Measurements from ENCODE around the gene SDS. TPM values are rescaled to one million over a fixed set of nuclear protein-coding genes. Genes with fewer than 3 reads are reported as not detected.
A peak's percentile ranks its signal among the peaks of the same experiment; 100 is the strongest.

The SDS gene
- total and polyA plus RNA-seq, 9 donors, result 0.09 to 0.32 (median 0.13) TPM; not detected in 4

DNA sequence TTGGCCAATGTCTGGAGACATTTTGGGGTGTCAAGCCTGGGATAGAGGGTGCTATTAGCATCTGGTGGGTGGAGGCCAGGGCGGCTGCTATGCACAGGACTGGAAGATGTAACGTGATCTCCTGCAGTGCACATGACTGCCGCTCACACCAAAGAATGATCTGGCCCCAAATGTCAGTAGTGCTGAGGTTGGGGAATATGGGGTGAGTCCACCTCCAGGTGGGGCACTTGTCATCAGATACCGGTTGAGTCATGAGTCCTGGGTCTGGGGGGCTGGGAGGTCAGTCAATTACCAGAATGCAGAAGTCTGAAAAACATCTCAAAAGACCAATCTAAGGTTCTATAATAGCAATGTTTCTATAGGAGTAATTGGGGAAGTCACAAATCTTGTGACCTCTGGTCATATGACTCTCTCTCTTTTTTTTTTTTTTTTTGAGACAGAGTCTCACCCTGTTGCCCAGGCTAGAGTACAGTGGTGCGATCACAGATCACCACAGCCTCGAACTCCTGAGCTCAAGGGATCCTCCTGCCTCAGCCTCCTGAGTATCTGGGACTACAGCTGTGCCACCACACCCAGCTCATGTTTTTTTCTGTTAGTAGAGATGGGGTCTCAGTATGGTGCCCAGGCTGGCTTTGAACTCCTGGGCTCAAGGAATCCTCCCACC is 12.5 kb upstream of the SDS start:
- peak; percentile 30 for DNase-seq
- Histone ChIP-seq H3K4me3 (ENCODE audit: low read length) (no peak overlapping the region), H3K27ac (ENCODE audit: low read length) (peak overlapping the region; percentile 15), H3K9me3 (replicated peaks; ENCODE audit: control insufficient read depth, low read depth, low read length) (no peaks in the 10 kb centered on the region), H3K4me1 (ENCODE audit: control insufficient read depth, insufficient read depth, low read length) (no peaks in the 10 kb centered on the region), H3K36me3 (ENCODE audit: control insufficient read depth, insufficient read depth, low read length) (no peaks in the 10 kb centered on the region), H3K27me3 (ENCODE audit: control insufficient read depth, insufficient read depth, low read length) (peaks cover 3% of the 10 kb centered on the region)
- WGBS (ENCODE audit: insufficient coverage), result 10% methylated on average over 2 of the region's 6 CpGs

- no peaks in the 10 kb centered on the region for H3K4me1 ChIP-seq (ENCODE audit: control insufficient read depth, insufficient read depth, low read length)
- no peaks in the 10 kb centered on the region for H3K36me3 ChIP-seq (ENCODE audit: control insufficient read depth, insufficient read depth, low read length)
- H3K4me3 ChIP-seq (ENCODE audit: low read length), result no peak overlapping the region
- H3K9me3 ChIP-seq (replicated peaks; ENCODE audit: control insufficient read depth, low read depth, low read length), result no peaks in the 10 kb centered on the region
- H3K27ac ChIP-seq (ENCODE audit: low read length), result no peak overlapping the region
- no peak for DNase-seq
- H3K27me3 ChIP-seq (ENCODE audit: control insufficient read depth, insufficient read depth, low read length), result peaks cover 3% of the 10 kb centered on the region
- 79% methylated on average over 8 of the region's 9 CpGs for WGBS (ENCODE audit: insufficient coverage)
Measured at GRCh38 chr12:113414519-113415038, 10.9 kb upstream of the SDS start.

GRCh38 chr12:113413488-113413939 is 9.8 kb upstream of the SDS start:
- no peak overlapping the region for H3K27ac ChIP-seq (ENCODE audit: low read length)
- H3K4me1 ChIP-seq (ENCODE audit: control insufficient read depth, insufficient read depth, low read length), result no peaks in the 10 kb centered on the region
- H3K9me3 ChIP-seq (replicated peaks; ENCODE audit: control insufficient read depth, low read depth, low read length), result no peaks in the 10 kb centered on the region
- no peak overlapping the region for H3K4me3 ChIP-seq (ENCODE audit: low read length)
- WGBS (ENCODE audit: insufficient coverage), result 10% methylated on average over 2 of the region's 11 CpGs
- no peaks in the 10 kb centered on the region for H3K36me3 ChIP-seq (ENCODE audit: control insufficient read depth, insufficient read depth, low read length)
- H3K27me3 ChIP-seq (ENCODE audit: control insufficient read depth, insufficient read depth, low read length), result peaks cover 3% of the 10 kb centered on the region
- no peak for DNase-seq

DNA sequence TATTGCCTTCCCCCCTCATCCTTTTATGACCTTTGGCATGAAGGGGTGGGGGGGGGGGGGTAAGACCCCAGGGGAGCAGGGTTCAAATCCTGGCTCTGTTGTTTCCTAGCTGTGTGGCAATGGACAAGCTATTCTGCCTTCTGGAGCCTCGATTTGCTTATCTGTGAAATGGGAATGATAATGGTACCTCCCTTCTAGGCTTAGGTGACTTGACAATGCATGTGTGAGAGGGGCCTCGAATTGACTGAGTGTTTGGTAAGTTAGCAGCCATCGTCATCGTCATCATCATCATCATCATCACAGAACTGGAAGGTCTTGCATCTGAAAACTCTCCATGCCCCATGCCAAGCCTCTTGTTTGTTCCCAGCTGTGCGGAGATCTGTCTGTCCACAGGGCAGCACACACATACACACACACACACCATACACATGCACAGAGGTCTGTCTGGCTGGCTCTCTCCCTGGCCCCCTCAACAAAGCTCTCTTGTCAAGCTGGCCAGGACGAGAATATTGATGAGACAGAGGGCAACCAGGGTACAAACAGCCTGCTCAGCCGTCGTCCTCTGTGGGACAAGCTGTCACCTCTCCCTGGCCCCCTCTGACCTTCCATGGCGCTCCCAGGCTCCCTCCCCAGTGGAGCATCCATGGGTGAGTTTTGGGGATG is 5.9 kb upstream of the SDS start:
- Histone ChIP-seq H3K4me1 (ENCODE audit: control insufficient read depth, insufficient read depth, low read length) (no peaks in the 10 kb centered on the region), H3K27ac (ENCODE audit: low read length) (no peak overlapping the region), H3K36me3 (ENCODE audit: control insufficient read depth, insufficient read depth, low read length) (no peaks in the 10 kb centered on the region), H3K9me3 (replicated peaks; ENCODE audit: control insufficient read depth, low read depth, low read length) (no peaks in the 10 kb centered on the region), H3K27me3 (ENCODE audit: control insufficient read depth, insufficient read depth, low read length) (no peaks in the 10 kb centered on the region), H3K4me3 (ENCODE audit: low read length) (no peak overlapping the region)
- 75% methylated on average over 3 of the region's 9 CpGs for WGBS (ENCODE audit: insufficient coverage)
- DNase-seq, result no peak

DNA sequence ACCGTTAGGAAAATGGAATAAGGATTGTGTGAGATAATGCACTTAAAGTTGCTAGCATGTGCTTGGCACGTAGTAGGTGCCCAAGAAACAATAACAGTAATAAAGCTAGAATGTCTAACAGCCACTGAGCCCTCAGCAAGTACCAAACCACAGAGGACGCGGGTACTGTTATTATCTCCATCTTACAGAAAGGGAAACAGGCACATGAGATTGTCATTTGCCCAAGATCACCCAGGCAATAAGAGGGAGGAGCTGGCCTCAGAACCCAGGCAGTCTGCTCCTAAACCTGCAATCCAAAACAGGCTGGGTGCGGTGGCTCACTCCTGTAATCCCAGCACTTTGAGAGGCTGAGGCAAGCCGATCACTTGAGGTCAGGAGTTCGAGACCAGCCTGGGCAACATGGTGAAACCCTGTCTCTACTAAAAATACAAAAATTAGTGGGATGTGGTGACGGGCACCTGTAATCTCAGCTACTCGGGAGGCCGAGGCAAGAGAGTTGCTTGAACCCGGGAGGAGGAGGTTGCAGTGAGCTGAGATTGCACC is 5.1 kb upstream of the SDS start:
- H3K27ac ChIP-seq (ENCODE audit: low read length), result no peak overlapping the region
- H3K4me3 ChIP-seq (ENCODE audit: low read length), result no peak overlapping the region
- no peaks in the 10 kb centered on the region for H3K36me3 ChIP-seq (ENCODE audit: control insufficient read depth, insufficient read depth, low read length)
- 70% methylated on average over 3 of the region's 11 CpGs for WGBS (ENCODE audit: insufficient coverage)
- DNase-seq, result no peak
- no peaks in the 10 kb centered on the region for H3K9me3 ChIP-seq (replicated peaks; ENCODE audit: control insufficient read depth, low read depth, low read length)
- H3K27me3 ChIP-seq (ENCODE audit: control insufficient read depth, insufficient read depth, low read length), result no peaks in the 10 kb centered on the region
- H3K4me1 ChIP-seq (ENCODE audit: control insufficient read depth, insufficient read depth, low read length), result no peaks in the 10 kb centered on the region

- no peaks in the 10 kb centered on the region for H3K27me3 ChIP-seq (ENCODE audit: control insufficient read depth, insufficient read depth, low read length)
- WGBS (ENCODE audit: insufficient coverage), result 71% methylated on average over 2 of the region's 6 CpGs
- H3K4me1 ChIP-seq (ENCODE audit: control insufficient read depth, insufficient read depth, low read length), result peaks cover 4% of the 10 kb centered on the region
- H3K27ac ChIP-seq (ENCODE audit: low read length), result no peak overlapping the region
- DNase-seq, result peak; percentile 57
- no peaks in the 10 kb centered on the region for H3K9me3 ChIP-seq (replicated peaks; ENCODE audit: control insufficient read depth, low read depth, low read length)
- H3K36me3 ChIP-seq (ENCODE audit: control insufficient read depth, insufficient read depth, low read length), result no peaks in the 10 kb centered on the region
- no peak overlapping the region for H3K4me3 ChIP-seq (ENCODE audit: low read length)
Measured at GRCh38 chr12:113407931-113408600, 4.4 kb upstream of the SDS start.

DNA sequence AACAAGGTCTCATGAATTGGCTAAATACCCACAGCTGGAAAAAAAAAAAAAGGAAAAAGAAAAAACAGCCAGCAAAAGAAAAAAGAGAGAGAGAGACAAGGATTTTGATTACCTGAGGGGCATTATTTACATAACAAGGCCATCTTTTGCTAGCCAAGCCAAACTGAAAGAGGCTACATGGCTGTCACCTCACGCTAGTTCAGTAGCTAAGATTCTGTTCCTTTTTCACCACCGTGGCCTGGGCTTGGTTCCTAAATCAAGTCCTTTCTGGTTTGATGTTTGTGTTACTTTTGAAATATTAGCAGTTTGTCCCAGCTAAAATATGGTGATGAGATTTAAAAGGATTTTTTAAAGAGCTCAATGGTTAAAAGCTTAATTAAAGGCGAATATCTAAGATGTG is 2.0 kb upstream of the SDS start:
- H3K36me3 ChIP-seq (ENCODE audit: control insufficient read depth, insufficient read depth, low read length), result no peaks in the 10 kb centered on the region
- no CpG with 5 or more reads among the region's 3 CpGs for WGBS (ENCODE audit: insufficient coverage)
- H3K4me1 ChIP-seq (ENCODE audit: control insufficient read depth, insufficient read depth, low read length), result peaks cover 4% of the 10 kb centered on the region
- no peaks in the 10 kb centered on the region for H3K9me3 ChIP-seq (replicated peaks; ENCODE audit: control insufficient read depth, low read depth, low read length)
- no peaks in the 10 kb centered on the region for H3K27me3 ChIP-seq (ENCODE audit: control insufficient read depth, insufficient read depth, low read length)
- H3K27ac ChIP-seq (ENCODE audit: low read length), result no peak overlapping the region
- H3K4me3 ChIP-seq (ENCODE audit: low read length), result no peak overlapping the region
- peak; percentile 40 for DNase-seq

DNA sequence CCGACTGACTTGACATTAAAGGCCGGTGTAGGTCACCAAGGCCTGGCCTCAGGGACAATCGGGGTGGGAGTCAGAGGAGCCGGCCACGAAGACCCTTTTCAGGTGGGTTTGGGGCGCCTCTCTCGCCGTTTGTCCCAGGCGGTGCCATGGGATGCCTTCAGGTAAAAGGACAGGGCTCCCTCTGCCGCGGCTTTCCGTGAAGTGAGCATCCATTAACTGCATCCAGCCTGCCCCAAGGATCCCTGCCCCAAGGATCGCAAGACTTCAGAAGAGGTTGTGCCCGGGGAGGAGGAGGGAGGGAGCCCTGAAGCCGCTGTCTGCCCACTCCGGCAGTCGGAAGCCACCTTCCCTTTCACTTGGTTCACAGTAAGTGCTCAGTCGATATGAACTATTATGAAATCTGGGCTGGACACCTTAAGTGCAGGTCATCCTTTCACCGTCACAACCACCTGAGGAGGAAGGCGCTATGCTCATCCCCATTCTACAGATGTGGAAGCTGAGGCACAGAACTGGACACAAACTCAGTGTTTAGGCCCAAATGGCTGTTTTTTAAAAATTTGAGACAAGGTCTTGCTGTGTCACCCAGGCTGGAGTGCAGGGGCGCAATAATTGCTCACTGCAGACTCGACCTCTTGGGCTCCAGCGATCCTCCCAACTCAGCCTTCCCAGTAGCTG is 964 bp downstream of the SDS start:
- no peak for DNase-seq
- Histone ChIP-seq H3K4me1 (ENCODE audit: control insufficient read depth, insufficient read depth, low read length) (peaks cover 4% of the 10 kb centered on the region), H3K27ac (ENCODE audit: low read length) (no peak overlapping the region), H3K4me3 (ENCODE audit: low read length) (no peak overlapping the region), H3K9me3 (replicated peaks; ENCODE audit: control insufficient read depth, low read depth, low read length) (no peaks in the 10 kb centered on the region), H3K27me3 (ENCODE audit: control insufficient read depth, insufficient read depth, low read length) (no peaks in the 10 kb centered on the region), H3K36me3 (ENCODE audit: control insufficient read depth, insufficient read depth, low read length) (no peaks in the 10 kb centered on the region)
- 81% methylated on average over 13 of the region's 23 CpGs for WGBS (ENCODE audit: insufficient coverage)

DNA sequence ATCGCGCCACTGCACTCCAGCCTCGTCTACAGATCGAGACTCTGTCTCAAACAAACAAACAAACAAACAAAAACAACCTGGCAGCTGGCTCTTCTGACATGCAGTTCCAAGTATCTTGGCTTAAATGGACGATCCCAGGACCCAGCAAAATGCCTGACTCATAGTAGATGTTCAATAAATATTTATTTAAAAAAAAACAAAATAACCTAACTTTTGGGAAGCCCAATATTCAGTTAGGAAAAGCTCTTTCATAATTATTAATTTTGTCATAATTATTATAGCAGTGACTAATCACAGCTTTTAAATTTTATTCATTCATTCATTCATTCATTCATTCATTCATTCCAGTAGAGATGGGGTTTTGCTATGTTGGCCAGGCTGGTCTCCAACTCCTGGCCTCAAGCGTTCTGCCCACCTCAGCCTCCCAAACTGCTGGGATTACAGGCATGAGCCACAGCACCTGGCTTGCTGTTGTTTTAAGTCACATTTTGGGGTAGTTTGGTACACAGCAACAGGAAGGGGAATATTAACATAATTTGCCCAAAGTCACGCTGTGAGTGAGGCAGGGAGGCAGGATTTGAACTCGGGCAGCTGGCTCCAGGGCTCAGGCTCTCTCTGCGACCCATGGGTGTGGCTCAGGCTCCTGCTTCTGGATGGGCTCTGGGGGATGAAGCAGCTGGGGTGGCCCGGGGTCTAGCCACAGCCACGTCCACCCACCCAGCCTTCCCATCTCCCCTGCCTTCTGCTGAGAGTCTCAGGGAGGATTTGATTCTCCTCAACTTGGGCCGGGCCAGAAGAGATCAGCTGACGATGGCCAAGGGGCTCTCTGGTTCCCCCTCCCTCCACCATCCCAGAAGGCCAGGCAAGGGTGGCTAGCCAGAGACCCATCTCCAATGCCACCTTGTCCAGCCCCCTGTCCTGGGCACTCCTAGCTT is 2.4 kb downstream of the SDS start:
- 80% methylated on average over 3 of the region's 13 CpGs for WGBS (ENCODE audit: insufficient coverage)
- Histone ChIP-seq H3K4me1 (ENCODE audit: control insufficient read depth, insufficient read depth, low read length) (peaks cover 4% of the 10 kb centered on the region), H3K9me3 (replicated peaks; ENCODE audit: control insufficient read depth, low read depth, low read length) (no peaks in the 10 kb centered on the region), H3K27ac (ENCODE audit: low read length) (no peak overlapping the region), H3K4me3 (ENCODE audit: low read length) (no peak overlapping the region), H3K36me3 (ENCODE audit: control insufficient read depth, insufficient read depth, low read length) (no peaks in the 10 kb centered on the region), H3K27me3 (ENCODE audit: control insufficient read depth, insufficient read depth, low read length) (peaks cover 3% of the 10 kb centered on the region)
- DNase-seq, result no peak

All from muscle of leg (tissue), 11 donors.